ENCODE data around the gene LRRC45.

GRCh38 chr17:81999587-81999975, 23.5 kb upstream of the LRRC45 start:
- TF ChIP-seq EZH2 (IDR thresholded peaks at IDR 0.05; ENCODE audit: low read depth, unreplicated experiment) (no peak), CTCF (conservative IDR thresholded peaks at IDR 0.05; ENCODE audit: low read depth in 2 of 2) (no peak), POLR2AphosphoS5 (IDR thresholded peaks at IDR 0.05; ENCODE audit: low read depth) (no peak), REST (IDR thresholded peaks at IDR 0.05; ENCODE audit: unreplicated experiment) (no peak), ZNF331 (CRISPR knock-in tag; IDR thresholded peaks at IDR 0.05; ENCODE audit: low read depth) (no peak), STAT1 (IDR thresholded peaks at IDR 0.05; ENCODE audit: unreplicated experiment) (no peak), CREB1 (CRISPR knock-in tag; IDR thresholded peaks at IDR 0.05; ENCODE audit: low read depth) (no peak), ETS1 (IDR thresholded peaks at IDR 0.05) (no peak), EZH2phosphoT487 (IDR thresholded peaks at IDR 0.05; ENCODE audit: unreplicated experiment) (no peak), JUNB (IDR thresholded peaks at IDR 0.05; ENCODE audit: unreplicated experiment) (no peak), ZNF462 (CRISPR knock-in tag; IDR thresholded peaks at IDR 0.05) (no peak), NANOG (IDR thresholded peaks at IDR 0.05; ENCODE audit: borderline replicate concordance) (no peak), ZNF114 (CRISPR knock-in tag; IDR thresholded peaks at IDR 0.05) (no peak)
